GM18508 (cell line): ENCODE results near the gene RGS13.
A peak's percentile ranks its signal among the peaks of the same experiment; 100 is the strongest.

ENCODE experiments used
- ATAC-seq: cut with Tn5 transposase; IDR thresholded peaks from one replicate; pipeline ENCODE4 v1.9.1; 2021; ENCODE audit warnings: moderate number of reproducible peaks; ENCODE audit not compliant: insufficient read depth, unreplicated experiment

Gene RGS13

DNA sequence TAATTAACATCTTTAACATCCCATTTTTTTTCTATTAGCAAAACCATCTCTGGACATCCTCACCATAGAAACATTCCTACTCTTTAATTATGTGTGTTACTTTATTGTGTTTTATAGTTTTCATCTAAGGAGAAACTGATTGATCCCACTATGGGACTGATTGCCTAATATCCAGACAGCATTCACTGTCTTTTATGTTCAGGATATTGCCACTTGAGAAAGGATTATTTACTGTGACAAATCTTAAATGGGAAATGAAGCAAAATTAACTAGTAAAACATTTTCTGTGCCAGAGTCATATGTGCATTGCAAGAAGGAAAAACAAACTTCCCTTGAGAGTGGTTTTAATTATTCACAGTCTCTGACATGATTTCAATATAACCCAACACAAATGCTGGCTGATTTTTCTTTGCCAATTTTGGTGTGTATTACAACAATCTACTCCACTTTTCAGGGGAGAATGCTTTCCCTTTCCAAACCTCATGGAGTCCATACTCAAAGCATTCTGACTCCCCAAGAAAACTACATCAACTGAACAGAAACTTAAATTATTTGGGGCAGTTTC lies 15.8 kb upstream of the RGS13 start:
- ATAC-seq = no peak

GRCh38 chr1:192626366-192627179 lies 9.4 kb upstream of the RGS13 start:
- peak; percentile 75 for ATAC-seq

- ATAC-seq = peak; percentile 35
Observed at GRCh38 chr1:192627901-192628300, 8.0 kb upstream of the RGS13 start.

- ATAC-seq = no peak
Observed at GRCh38 chr1:192628396-192629057, 7.4 kb upstream of the RGS13 start.

DNA sequence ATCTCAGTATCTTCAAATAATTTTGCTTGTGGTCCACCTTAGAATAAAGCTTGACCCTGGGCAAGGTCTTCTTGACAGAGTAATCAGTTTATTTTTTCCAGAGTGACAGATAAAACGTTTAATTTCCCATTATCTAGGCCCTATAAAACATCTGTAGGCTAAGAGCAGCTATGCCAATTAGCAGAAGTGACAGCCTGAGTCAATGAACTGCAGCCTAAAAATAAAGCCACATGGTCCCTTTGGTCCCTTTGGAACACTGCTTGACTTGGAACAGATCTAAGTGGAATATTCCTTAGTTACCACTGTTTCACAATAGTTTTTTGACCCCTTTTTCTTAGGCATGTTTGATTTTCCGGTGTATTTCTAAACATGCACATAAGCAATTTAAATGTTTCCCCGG lies 6.3 kb upstream of the RGS13 start:
- no peak for ATAC-seq

- ATAC-seq = no peak
Observed at GRCh38 chr1:192630521-192631287, 5.2 kb upstream of the RGS13 start.

DNA sequence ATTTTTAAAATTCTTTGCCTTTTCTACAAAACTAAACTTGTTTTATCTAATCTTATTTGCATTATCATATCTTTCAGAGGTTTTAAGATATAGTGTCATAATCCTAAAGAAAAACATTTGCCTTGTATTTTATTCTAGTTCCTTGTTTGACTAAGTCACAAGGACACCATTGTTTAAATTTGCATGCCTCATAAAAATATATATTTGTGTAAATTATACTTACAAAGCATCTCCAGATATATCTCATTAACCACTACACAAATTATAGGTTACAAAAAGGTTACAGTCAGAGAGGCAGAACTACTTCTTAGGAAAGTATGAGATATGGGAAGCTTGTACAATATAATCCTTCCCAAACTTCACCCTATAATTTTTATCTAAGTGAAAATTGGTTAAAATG lies 4.2 kb upstream of the RGS13 start:
- no peak for ATAC-seq

- no peak for ATAC-seq
Observed at GRCh38 chr1:192632188-192632587, 3.8 kb upstream of the RGS13 start.

GRCh38 chr1:192632641-192633532 lies 3.1 kb upstream of the RGS13 start:
- no peak for ATAC-seq

DNA sequence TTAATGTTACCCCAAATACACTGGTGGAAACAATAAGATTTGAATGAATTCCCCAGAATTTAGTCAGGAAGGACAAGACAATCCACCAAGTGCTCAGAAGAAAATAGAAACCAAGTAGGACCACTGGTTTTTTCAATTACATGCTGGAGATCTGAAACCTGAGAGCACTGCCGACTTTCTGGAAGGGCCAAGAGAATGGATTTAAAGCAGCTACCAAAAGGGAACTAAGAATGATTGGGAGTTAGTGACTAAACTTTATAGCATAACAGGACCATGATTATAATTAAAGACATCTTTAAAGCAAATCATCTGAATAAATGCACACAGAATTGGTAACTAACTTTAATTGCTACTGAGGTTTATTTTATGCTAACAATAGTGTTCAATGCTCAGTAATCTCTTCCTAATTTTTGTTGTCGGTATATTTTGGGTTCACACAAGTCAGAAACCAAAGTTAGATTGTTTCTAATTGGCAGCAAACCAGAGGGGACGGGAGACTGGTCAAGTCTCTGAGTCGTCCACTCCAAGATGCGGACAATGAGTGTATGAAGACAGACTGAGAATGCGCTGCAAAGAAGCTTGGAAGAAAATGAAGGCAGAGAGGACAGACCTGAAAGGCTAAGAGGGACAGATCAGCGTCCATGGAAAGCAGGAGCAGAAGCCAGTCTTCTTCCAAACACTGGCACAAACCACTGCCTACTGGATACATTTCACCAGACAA lies 2.3 kb upstream of the RGS13 start:
- ATAC-seq = no peak

- ATAC-seq = no peak
Observed at GRCh38 chr1:192635041-192635440, 906 bp upstream of the RGS13 start.

DNA sequence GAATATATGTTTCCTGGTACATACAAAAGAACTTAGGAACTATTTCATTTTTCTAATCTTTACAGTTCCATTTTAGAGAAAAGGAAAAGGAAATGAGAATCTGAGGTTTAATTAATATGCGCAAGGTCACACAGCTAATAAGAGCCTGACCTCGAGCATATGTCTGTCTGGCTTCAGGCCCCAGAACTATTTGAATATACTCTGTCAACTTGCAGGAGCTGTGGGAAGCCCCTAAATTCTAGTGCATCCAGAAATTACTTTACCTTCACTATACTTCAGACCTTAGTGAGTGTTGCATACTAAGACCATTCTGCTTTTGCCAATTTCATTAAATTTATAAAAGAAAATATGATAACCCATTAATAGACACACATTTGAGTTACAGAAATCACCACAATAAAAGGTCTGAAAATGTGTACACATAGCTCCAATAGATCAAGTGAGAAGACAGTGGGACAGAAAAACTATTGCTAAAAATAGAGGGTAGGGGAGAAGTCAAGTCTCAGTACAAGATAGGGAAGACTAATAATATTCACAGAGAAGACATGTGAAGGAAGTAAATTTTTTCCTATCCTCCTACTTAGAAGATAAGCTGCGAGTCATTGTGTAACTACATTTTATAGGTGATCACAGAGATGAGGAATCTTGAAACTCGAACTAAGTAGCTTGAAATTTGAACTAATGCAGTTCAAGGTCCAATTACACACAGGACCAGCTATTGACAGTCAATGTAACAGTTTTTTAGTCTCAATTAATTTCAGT lies 3.8 kb downstream of the RGS13 start:
- peak; percentile 94 for ATAC-seq

- no peak for ATAC-seq
Observed at GRCh38 chr1:192652159-192652558, 16.2 kb downstream of the RGS13 start.

GRCh38 chr1:192654120-192654519 lies 18.2 kb downstream of the RGS13 start:
- ATAC-seq = no peak

DNA sequence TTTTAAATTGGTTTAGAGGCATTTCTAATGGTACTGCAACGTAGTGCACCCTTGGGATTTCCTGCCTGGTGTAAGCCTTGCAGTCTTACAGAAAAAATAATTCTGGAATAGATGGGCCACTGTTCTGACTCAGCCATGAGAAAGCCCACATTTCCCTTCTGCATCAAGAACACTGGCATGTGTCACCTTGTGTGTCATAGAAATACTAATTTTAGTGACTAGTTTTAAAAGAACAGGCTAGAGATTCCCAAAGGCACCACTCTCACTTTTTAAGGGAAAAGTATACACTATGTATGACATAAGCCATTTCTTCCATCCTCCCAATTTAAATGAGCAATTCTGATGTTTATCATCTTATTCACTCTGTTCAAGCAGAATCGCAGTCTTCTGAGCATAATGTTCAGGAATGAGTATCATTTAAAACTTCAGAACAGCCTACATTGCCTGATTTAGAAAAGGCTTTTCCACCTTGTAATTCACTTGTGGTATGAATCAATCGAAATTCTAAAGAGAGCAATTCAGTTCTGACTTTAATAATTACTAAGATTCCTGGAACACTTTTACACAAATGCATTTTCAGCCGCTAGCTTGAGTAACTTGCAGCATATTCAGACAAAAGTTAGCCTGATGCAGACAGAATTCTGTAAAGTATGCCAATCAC lies 18.8 kb downstream of the RGS13 start:
- ATAC-seq = no peak

- no peak for ATAC-seq
Observed at GRCh38 chr1:192657760-192658159, 21.8 kb downstream of the RGS13 start.

- no peak for ATAC-seq
Observed at GRCh38 chr1:192658255-192658654, 22.3 kb downstream of the RGS13 start.

GRCh38 chr1:192660613-192661012 lies 24.7 kb downstream of the RGS13 start:
- no peak for ATAC-seq
